Urinary bladder (tissue), 4 donors: Measurements from ENCODE around the gene CEMIP. TPM values are rescaled to one million over a fixed set of nuclear protein-coding genes. Genes with fewer than 3 reads are reported as not detected.

Source experiments
- DNase-seq: peaks from one replicate; pipeline ENCODE4 v3.0.0-alpha.2; 2015; ENCODE audit errors: extremely low spot score
- H3K27ac ChIP-seq: one replicate; pipeline ENCODE4 v1.5.1; 2013; ENCODE audit warnings: low read depth, mild to moderate bottlenecking, moderate library complexity
- H3K36me3 ChIP-seq: one replicate; pipeline ENCODE4 v1.6.1; 2013; ENCODE audit warnings: mild to moderate bottlenecking, moderate library complexity; ENCODE audit not compliant: insufficient read depth
- H3K4me1 ChIP-seq: one replicate; pipeline ENCODE4 v1.6.1; 2013; ENCODE audit warnings: mild to moderate bottlenecking, moderate library complexity; ENCODE audit not compliant: insufficient read depth
- H3K4me3 ChIP-seq: one replicate; pipeline ENCODE4 v1.5.1; 2013; ENCODE audit warnings: low read depth, low read length
- WGBS: extraction: QIAGEN DNeasy Blood & Tissue Kit; methylation state at CpG from one replicate; pipeline ENCODE4 v1.1.7; 2013; 5-methylcytosine and 5-hydroxymethylcytosine counted together
- polyA plus RNA-seq: library from polyadenylated mRNA; stranded (reverse); fragments of 200-250 nt; gene quantifications from one replicate; pipeline ENCODE4 v1.2.3, GENCODE V29; 2013
- total RNA-seq: library from RNA; depleted of rRNA; stranded (reverse); fragments of >200 nt; gene quantifications from one replicate; pipeline ENCODE4 v1.2.3, GENCODE V29; 2014
- donor health status: healthy with polysubstance abuse.
- donor health status: healthy.

Gene CEMIP
- total and polyA plus RNA-seq, 2 donors = 0.25 to 1.3 TPM

DNA sequence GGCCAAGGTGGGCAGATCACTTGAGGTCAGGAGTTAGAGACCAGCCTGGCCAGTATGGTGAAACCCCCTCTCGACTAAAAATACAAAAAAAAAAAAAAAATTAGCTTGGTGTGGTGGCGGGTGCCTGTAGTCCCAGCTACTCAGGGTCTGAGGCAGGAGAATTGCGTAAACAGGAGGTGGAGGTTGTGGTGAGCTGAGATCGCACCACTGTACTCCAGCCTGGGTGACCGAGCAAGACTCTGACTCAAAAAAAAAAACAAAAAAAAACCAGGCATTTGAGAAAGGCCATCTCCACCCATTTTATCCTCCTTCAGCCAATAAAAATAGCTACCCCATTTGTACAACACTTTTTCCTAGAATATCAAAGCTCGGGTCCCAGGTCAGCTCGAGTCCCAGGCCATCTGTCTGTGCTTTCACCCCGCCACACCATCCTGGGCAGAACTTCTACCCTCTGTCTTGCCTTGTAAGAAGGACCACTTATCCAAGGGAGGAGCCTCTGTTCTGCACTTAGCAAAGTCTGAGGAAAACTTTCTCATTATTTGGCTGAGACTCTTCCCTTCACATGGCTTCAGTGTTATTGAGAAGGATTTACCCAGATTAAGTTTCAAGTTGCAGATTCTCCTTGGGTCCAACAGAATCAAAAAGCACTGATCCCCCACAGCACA, 111.3 kb downstream of the CEMIP start:
- Histone ChIP-seq H3K4me1 (no peaks in the 10 kb centered on the region), H3K27ac (no peak overlapping the region), H3K36me3 (no peaks in the 10 kb centered on the region), H3K4me3 (no peak overlapping the region)
- no peak for DNase-seq
- 83% methylated on average over 8 of the region's 8 CpGs for WGBS

DNA sequence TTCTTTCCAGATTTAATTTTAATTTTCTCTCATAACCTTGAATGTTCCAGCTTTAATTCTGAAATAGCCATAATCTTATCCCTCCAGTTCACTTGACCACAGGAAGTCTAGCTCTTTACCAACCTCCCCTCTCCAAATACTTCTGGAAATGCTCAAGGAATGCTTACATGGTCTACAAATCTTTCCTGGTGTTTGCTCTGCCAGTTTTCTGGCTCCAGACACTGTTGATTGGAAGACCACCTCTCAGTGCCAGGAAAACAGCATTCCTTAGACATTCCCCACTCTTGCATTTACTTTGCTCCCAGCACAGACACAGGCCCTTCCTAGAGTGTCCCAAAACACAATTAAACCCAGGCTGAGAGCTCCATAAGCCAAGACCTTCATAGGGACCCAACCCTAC, 111.8 kb downstream of the CEMIP start:
- Histone ChIP-seq H3K36me3 (no peaks in the 10 kb centered on the region), H3K4me1 (no peaks in the 10 kb centered on the region), H3K27ac (no peak overlapping the region), H3K4me3 (no peak overlapping the region)
- DNase-seq = no peak

DNA sequence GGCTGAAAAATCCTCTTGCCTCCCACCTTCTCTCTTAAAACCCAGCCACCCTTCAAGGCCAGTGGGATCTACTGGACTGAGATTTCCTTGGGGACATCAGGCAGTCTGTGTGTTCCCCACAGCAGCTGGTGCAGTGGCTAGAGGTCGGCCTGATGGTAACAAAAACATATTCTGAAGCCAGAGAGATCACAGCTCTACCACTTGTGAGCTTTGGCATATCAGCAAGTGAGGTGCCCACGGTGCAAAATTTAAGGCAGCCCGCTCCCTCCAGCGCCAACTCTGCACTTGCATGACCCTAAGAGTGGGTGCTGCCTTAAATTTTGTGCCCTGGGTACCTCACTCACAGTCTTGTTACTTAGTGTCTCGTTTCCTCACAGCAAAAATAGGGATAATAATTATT, 113.2 kb downstream of the CEMIP start:
- 94% methylated on average over 5 of the region's 5 CpGs for WGBS
- H3K4me3 ChIP-seq = no peak overlapping the region
- DNase-seq = no peak
- no peak overlapping the region for H3K27ac ChIP-seq
- no peaks in the 10 kb centered on the region for H3K4me1 ChIP-seq
- H3K36me3 ChIP-seq = no peaks in the 10 kb centered on the region

- no peak overlapping the region for H3K27ac ChIP-seq
- WGBS = 67% methylated on average over 1 of the region's 1 CpG
- H3K4me1 ChIP-seq = no peaks in the 10 kb centered on the region
- H3K36me3 ChIP-seq = no peaks in the 10 kb centered on the region
- H3K4me3 ChIP-seq = no peak overlapping the region
- DNase-seq = no peak
These were observed 114.6 kb downstream of the CEMIP start for GRCh38 chr15:80893777-80894176.

DNA sequence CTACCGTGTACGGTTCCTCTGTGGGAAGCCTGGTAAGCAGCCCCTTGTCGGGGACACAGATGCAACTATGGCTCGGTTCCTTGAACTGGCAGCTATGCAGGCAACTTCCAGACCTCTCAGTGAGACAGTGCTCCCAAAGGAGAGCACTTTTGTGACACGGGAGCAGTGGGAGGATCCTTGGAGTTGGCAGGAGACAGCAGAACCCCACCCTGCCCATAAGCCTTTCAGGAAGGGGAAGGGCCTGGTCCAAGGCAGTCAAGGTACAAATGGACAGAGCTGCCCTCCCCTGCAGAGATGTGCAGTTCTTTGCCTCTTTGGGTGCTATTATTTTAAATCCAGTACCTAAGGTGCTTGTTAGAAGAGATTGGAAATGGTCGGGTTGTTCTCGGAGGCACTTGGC, 115.9 kb downstream of the CEMIP start:
- DNase-seq = no peak
- no peak overlapping the region for H3K27ac ChIP-seq
- no peaks in the 10 kb centered on the region for H3K4me1 ChIP-seq
- 90% methylated on average over 7 of the region's 7 CpGs for WGBS
- no peak overlapping the region for H3K4me3 ChIP-seq
- H3K36me3 ChIP-seq = no peaks in the 10 kb centered on the region

DNA sequence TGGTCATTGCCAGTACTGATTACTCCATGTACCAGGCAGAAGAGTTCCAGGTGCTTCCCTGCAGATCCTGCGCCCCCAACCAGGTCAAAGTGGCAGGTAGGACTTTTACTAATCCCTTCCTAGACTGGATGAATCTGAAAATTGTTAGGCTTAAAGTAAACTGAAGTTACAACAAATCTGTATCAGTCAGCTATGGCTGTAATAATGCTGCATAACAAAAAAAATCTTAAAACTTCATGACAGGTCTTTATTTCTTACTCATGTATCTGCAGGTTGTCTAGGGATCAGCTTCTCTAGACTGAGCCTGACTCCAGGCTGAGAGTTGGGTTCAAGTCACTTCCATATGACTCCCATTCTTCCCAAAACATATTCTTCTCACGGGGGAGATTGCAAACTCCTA, 116.8 kb downstream of the CEMIP start:
- Histone ChIP-seq H3K27ac (no peak overlapping the region), H3K4me1 (no peaks in the 10 kb centered on the region), H3K4me3 (no peak overlapping the region), H3K36me3 (no peaks in the 10 kb centered on the region)
- 98% methylated on average over 2 of the region's 2 CpGs for WGBS
- DNase-seq = no peak

- WGBS = 89% methylated on average over 2 of the region's 2 CpGs
- H3K36me3 ChIP-seq = no peaks in the 10 kb centered on the region
- DNase-seq = no peak
- no peak overlapping the region for H3K27ac ChIP-seq
- no peak overlapping the region for H3K4me3 ChIP-seq
- no peaks in the 10 kb centered on the region for H3K4me1 ChIP-seq
These were observed 118.9 kb downstream of the CEMIP start for GRCh38 chr15:80898040-80898439.

GRCh38 chr15:80902298-80902801, 123.2 kb downstream of the CEMIP start:
- WGBS = 85% methylated on average over 10 of the region's 10 CpGs
- Histone ChIP-seq H3K4me1 (no peaks in the 10 kb centered on the region), H3K27ac (no peak overlapping the region), H3K36me3 (no peaks in the 10 kb centered on the region), H3K4me3 (no peak overlapping the region)
- DNase-seq = no peak

- Histone ChIP-seq H3K4me1 (no peaks in the 10 kb centered on the region), H3K36me3 (peaks cover 2% of the 10 kb centered on the region), H3K4me3 (no peak overlapping the region), H3K27ac (no peak overlapping the region)
- no peak for DNase-seq
- WGBS = 81% methylated on average over 5 of the region's 5 CpGs
These were observed 125.8 kb downstream of the CEMIP start for GRCh38 chr15:80904998-80905397.

GRCh38 chr15:80906159-80906766, 127.1 kb downstream of the CEMIP start:
- H3K4me1 ChIP-seq = no peaks in the 10 kb centered on the region
- H3K27ac ChIP-seq = no peak overlapping the region
- DNase-seq = no peak
- WGBS = 91% methylated on average over 11 of the region's 11 CpGs
- peaks cover 2% of the 10 kb centered on the region for H3K36me3 ChIP-seq
- H3K4me3 ChIP-seq = no peak overlapping the region

- Histone ChIP-seq H3K27ac (no peak overlapping the region), H3K4me3 (no peak overlapping the region), H3K4me1 (no peaks in the 10 kb centered on the region), H3K36me3 (peaks cover 2% of the 10 kb centered on the region)
- WGBS = 100% methylated on average over 1 of the region's 1 CpG
- no peak for DNase-seq
These were observed 132.7 kb downstream of the CEMIP start for GRCh38 chr15:80911821-80912220.

DNA sequence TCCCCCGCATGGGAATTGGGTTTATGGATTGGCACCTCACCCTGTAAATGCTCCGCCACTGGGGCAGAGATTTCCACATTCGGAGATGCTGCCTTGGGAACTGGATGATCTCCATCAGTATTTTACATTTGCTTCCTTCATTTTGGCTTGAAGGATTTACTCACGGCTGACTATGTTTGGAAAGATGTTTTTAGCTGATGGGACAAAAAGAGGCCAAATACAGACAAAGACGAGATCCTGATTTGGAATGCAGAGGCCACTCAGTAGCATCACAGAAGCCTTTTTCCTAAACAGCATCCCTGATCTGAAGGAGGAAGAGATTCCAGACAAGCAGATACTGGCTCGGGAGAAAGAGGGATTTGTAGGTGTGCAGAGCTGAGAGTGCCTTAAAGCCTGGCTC, 133.5 kb downstream of the CEMIP start:
- H3K4me3 ChIP-seq = no peak overlapping the region
- 81% methylated on average over 6 of the region's 6 CpGs for WGBS
- peaks cover 2% of the 10 kb centered on the region for H3K36me3 ChIP-seq
- no peak for DNase-seq
- no peaks in the 10 kb centered on the region for H3K4me1 ChIP-seq
- H3K27ac ChIP-seq = no peak overlapping the region

GRCh38 chr15:80913541-80913940, 134.4 kb downstream of the CEMIP start:
- no peak for DNase-seq
- no peak overlapping the region for H3K27ac ChIP-seq
- WGBS = 47% methylated on average over 5 of the region's 5 CpGs
- no peak overlapping the region for H3K4me3 ChIP-seq
- H3K4me1 ChIP-seq = no peaks in the 10 kb centered on the region
- peaks cover 2% of the 10 kb centered on the region for H3K36me3 ChIP-seq

GRCh38 chr15:80915472-80915871, 136.3 kb downstream of the CEMIP start:
- no peak for DNase-seq
- Histone ChIP-seq H3K4me3 (no peak overlapping the region), H3K36me3 (no peaks in the 10 kb centered on the region), H3K4me1 (no peaks in the 10 kb centered on the region), H3K27ac (no peak overlapping the region)
- 71% methylated on average over 3 of the region's 3 CpGs for WGBS
